RCC 7860 (cell line): Measurements from ENCODE around the gene SMPX.

Experiments used
- DNase-seq: peaks from one replicate; pipeline ENCODE4 v3.0.0-alpha.2; 2015; ENCODE audit warnings: low spot score
- FAIRE-seq: peaks from 2 replicates; lab custom pipeline; 2012; peaks lifted over from hg19 to GRCh38; lab: Jason Lieb, UNC

SMPX gene

DNA sequence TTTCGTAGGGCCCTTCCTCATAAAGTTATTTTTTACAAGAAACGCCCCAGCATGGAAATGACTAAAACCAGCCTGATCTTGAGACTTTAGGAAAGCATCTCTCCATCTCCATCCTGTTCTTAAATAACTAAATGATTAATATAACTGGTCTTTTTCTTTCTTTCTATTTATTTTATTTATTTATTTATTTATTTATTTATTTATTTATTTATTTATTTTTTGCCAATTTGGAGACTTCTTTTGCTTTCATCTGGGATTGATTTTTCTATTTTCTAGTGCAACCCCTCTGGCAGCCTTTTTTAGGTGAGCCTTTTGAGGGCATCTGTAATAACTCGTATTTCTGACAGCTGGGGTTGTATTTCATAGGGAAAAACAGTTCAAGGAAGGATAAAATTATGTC, 98.6 kb downstream of the SMPX start:
- FAIRE-seq = no peak
- no peak for DNase-seq

DNA sequence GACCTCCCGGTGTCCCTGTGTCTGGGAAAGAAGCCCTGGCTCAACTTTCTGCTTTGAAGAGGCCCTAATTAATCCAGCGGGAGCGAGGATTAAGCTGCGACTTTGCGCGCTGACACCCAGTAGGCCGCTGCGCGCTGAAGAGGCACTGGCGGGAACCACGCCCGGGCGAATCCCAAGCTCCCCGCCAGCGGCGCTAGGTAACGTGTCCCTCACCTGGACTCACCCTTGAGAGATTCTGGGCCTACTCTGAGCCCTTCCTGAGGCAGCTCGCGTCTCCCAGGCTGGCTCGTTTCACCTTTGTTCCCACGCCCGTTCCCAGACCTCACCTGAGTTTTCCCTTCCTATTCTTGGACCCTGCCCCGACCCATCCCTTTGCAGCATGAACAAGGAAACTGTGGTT, 99.2 kb downstream of the SMPX start:
- FAIRE-seq (no peak), DNase-seq (no peak)

- DNase-seq = no peak
- no peak for FAIRE-seq
These were observed 99.7 kb downstream of the SMPX start, which contains the start of gene KLHL34 for GRCh38 chrX:21658152-21658737. KLHL34 (minus strand) TSS chrX:21658330; CDS start chrX:21657788, 542 bp downstream.

DNA sequence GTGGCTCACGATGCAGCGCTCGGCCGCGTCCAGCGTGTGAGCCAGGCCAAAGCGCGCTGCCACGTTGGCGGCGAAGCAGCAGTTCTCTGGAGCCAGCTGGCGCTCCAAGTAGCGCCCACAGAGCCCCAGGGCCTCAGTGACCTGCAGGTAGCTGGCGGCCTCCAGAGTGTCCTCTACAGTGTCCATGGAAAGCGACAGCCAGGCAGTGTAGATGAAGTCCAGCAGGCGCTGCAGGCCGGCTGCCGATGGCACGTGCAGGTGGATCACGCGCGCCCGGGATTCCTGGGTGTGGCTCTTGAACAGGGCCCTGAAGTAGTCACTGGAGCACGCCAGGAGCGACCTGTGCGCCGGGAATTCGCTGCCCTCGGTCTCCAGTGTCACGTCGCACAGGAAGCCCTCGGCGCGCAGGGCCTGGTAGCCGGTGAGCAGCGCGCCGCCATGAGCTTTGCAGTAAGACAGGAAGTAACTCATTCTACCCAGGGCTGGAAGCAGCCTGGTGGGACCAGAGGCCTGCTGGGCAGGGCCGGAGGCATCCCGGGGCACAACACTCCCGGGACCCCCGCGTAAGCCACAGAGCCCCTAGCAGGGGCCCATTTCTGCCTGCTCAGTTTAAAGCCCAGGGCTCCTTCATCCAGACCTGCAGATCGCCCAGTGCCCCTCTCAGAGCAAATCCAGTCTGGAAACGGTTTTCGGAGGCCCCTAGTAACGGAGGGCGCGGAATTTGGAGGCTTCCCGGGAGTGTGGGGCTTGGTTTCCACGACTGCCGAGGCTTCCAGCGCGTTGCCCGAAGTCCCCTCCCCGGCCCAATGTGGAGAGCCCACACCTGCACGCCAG, 100.4 kb downstream of the SMPX start:
- DNase-seq (no peak), FAIRE-seq (no peak)

- FAIRE-seq = no peak
- DNase-seq = no peak
These were observed 101.2 kb downstream of the SMPX start for GRCh38 chrX:21656587-21657317.
